Measurements from ENCODE around the gene MNT.
"Not testable (repeated sequence)": the region's sequence is repeated elsewhere in the genome, so short reads cannot be mapped to it uniquely, and the experiment has no call there.

Gene MNT

DNA sequence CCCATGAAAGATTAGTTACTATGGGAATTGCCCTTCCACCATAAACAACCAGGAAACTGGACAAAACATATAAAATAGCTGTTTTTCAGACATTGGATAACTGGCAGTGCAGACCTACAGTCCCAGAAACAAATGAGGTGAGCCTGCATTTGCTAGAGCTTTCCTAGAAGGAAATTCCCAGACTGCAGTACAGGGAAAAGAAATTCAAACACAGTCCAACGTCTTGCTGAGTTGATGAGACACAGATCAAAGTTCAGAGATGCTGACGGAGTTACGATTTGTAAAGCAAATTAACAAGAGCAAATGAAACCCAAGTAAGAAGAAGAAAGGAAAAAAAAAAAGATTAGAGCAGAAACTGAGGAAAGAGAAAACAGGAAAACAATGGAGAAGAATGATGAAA lies 41.3 kb upstream of the MNT start:
- no peak for DNase-seq (ENCODE audit: low spot score)
- in situ Hi-C loops (cut with MboI; ENCODE audit: low pct_unique_long_range_greater_than_20kb, low sequenced_read_pairs, unreplicated experiment), result no loop called here
- TF ChIP-seq, protein P1, sequence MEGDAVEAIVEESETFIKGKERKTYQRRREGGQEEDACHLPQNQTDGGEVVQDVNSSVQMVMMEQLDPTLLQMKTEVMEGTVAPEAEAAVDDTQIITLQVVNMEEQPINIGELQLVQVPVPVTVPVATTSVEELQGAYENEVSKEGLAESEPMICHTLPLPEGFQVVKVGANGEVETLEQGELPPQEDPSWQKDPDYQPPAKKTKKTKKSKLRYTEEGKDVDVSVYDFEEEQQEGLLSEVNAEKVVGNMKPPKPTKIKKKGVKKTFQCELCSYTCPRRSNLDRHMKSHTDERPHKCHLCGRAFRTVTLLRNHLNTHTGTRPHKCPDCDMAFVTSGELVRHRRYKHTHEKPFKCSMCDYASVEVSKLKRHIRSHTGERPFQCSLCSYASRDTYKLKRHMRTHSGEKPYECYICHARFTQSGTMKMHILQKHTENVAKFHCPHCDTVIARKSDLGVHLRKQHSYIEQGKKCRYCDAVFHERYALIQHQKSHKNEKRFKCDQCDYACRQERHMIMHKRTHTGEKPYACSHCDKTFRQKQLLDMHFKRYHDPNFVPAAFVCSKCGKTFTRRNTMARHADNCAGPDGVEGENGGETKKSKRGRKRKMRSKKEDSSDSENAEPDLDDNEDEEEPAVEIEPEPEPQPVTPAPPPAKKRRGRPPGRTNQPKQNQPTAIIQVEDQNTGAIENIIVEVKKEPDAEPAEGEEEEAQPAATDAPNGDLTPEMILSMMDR (IDR thresholded peaks at IDR 0.05; ENCODE audit: extremely low read depth, insufficient read depth, missing control alignments), result no peak

DNA sequence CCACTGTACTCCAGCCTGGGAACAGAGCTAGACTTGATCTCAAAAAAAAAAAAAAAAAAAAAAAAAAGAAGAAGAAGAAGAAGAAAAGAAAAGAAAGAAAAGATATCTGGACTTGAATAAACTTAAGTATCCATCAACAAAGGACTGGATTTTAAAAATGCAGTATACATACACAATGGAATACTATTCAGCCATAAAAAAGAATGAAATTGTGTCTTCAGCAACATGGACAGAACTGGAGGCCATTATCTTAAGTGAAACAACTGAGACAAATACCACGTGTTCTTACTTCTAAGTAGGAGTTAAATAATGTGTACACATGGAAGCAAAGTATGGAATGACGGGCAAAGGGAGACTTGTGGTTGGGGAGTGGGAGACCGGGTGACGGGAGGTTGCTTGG lies 40.1 kb upstream of the MNT start:
- in situ Hi-C loops (cut with MboI; ENCODE audit: low pct_unique_long_range_greater_than_20kb, low sequenced_read_pairs, unreplicated experiment), result no loop called here
- TF ChIP-seq, protein P1 (IDR thresholded peaks at IDR 0.05; ENCODE audit: extremely low read depth, insufficient read depth, missing control alignments), result no peak
- DNase-seq (ENCODE audit: low spot score), result no peak

DNA sequence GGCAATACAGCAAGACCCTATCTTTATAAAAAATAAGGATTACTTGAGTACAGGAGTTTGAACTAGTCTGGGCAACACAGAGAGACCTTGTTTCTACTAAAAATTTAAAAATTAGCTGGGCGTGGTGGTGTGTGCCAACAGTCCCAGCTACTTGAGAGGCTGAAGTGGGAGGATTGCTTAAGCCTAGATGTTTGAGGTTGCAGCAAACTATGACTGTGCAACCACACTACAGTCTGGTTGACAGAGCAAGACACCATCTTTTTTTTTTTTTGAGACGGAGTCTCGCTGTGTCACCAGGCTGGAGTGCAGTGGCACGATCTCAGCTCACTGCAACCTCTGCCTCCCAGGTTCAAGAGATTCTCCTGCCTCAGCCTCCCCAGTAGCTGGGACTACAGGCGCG lies 39.1 kb upstream of the MNT start:
- DNase-seq (ENCODE audit: low spot score); in situ Hi-C loops (cut with MboI; ENCODE audit: low pct_unique_long_range_greater_than_20kb, low sequenced_read_pairs, unreplicated experiment): not testable (repeated sequence)

DNA sequence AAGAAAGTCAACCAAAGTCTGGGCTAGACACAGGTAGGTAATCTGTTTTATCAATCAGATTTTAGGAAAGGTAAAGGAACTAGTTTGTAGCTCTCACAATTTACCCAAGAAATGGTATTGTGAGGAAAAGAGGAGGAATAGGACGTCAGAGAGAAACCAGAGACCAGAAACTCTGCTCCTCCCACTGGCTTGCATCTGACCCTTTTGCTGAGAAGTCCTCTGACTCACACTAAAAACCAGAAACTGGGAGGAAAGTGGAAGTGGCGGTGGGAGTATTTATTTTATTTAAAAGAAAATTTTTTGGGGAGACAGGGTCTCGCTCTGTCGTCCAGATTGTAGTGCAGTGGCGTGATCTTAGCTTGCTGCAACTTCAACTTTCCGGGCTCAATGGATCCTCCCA lies 38.0 kb upstream of the MNT start:
- no peak for DNase-seq (ENCODE audit: low spot score)
- TF ChIP-seq, protein P1 (IDR thresholded peaks at IDR 0.05; ENCODE audit: extremely low read depth, insufficient read depth, missing control alignments), result no peak
- in situ Hi-C loops (cut with MboI; ENCODE audit: low pct_unique_long_range_greater_than_20kb, low sequenced_read_pairs, unreplicated experiment), result no loop called here

GRCh38 chr17:2436316-2436905 lies 35.6 kb upstream of the MNT start:
- in situ Hi-C loops (cut with MboI; ENCODE audit: low pct_unique_long_range_greater_than_20kb, low sequenced_read_pairs, unreplicated experiment), result no loop called here
- DNase-seq (ENCODE audit: low spot score), result no peak
- TF ChIP-seq, protein P1 (IDR thresholded peaks at IDR 0.05; ENCODE audit: extremely low read depth, insufficient read depth, missing control alignments), result no peak

GRCh38 chr17:2435862-2436261 lies 35.0 kb upstream of the MNT start:
- TF ChIP-seq, protein P1 (IDR thresholded peaks at IDR 0.05; ENCODE audit: extremely low read depth, insufficient read depth, missing control alignments), result no peak
- no peak for DNase-seq (ENCODE audit: low spot score)
- in situ Hi-C loops (cut with MboI; ENCODE audit: low pct_unique_long_range_greater_than_20kb, low sequenced_read_pairs, unreplicated experiment), result no loop called here

GRCh38 chr17:2435181-2435741 lies 34.4 kb upstream of the MNT start:
- DNase-seq (ENCODE audit: low spot score), result no peak
- in situ Hi-C loops (cut with MboI; ENCODE audit: low pct_unique_long_range_greater_than_20kb, low sequenced_read_pairs, unreplicated experiment), result no loop called here
- TF ChIP-seq, protein P1 (IDR thresholded peaks at IDR 0.05; ENCODE audit: extremely low read depth, insufficient read depth, missing control alignments), result no peak

Measured in GM13977 (cell line).